ENCODE results near the gene RPTOR.

RPTOR gene

DNA sequence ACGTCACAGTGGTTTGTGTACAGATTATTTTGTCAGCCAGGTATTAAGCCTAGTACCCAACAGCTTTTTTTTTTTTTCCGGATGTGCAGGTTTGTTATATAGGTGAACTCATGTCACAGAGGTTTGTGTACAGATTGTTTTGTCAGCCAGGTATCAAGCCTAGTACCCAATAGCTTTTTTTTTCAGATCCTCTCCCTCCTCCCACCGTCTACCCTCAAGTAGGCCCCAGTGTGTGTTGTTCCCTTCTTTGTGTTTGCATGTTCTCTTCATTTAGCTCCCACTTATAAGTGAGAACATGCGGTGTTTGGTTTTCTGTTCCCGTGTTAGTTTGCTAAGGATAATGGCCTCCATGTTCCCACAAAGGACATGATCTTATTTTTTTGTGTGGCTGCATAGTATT is 19.9 kb downstream of the RPTOR start:
- DNase-seq (ENCODE audit: low read depth): no peak
- H3K4me3 ChIP-seq (ENCODE audit: low read depth, low read length): no peak overlapping the region
- TF ChIP-seq, protein P1, sequence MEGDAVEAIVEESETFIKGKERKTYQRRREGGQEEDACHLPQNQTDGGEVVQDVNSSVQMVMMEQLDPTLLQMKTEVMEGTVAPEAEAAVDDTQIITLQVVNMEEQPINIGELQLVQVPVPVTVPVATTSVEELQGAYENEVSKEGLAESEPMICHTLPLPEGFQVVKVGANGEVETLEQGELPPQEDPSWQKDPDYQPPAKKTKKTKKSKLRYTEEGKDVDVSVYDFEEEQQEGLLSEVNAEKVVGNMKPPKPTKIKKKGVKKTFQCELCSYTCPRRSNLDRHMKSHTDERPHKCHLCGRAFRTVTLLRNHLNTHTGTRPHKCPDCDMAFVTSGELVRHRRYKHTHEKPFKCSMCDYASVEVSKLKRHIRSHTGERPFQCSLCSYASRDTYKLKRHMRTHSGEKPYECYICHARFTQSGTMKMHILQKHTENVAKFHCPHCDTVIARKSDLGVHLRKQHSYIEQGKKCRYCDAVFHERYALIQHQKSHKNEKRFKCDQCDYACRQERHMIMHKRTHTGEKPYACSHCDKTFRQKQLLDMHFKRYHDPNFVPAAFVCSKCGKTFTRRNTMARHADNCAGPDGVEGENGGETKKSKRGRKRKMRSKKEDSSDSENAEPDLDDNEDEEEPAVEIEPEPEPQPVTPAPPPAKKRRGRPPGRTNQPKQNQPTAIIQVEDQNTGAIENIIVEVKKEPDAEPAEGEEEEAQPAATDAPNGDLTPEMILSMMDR (IDR thresholded peaks at IDR 0.05; ENCODE audit: low read depth, low read length, missing control alignments): no peak
- in situ Hi-C loops (cut with HindIII; ENCODE audit: low sequenced_read_pairs): no loop called here

DNA sequence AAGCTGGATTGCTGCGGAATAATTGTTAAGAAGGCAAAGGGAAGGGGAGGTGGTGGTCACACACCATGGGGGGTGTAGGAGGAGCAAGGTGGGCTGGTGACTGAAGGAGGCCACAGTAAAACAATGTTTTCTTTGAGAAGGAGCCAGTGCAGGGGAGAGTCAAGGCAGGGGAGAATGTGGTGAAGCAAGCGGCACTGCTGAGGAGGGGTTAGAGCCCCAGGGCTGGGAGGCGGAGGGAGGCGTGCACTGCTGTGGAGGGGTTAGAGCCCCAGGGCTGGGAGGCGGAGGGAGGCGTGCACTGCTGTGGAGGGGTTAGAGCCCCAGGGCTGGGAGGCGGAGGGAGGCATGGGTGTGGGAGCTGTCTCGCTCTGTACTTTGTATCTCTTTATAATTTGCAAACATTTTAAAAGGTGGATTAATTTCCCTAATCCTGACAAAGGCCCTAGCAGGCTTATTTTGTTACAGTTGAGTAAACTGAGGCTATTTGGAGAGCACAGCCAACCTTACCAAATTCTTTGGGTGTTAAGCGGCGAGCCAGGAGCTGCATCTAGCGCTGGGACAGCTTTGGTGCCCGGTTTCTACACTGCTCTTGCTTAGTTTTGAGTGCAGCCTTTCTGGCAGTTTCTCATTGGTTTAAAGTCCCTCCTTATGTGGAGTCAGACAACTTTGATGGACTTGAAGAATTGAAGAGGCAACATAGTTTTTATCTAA is 20.9 kb downstream of the RPTOR start:
- no peak overlapping the region for H3K4me3 ChIP-seq (ENCODE audit: low read depth, low read length)
- no peak for DNase-seq (ENCODE audit: low read depth)
- TF ChIP-seq, protein P1 (IDR thresholded peaks at IDR 0.05; ENCODE audit: low read depth, low read length, missing control alignments): no peak
- in situ Hi-C loops (cut with HindIII; ENCODE audit: low sequenced_read_pairs): no loop called here

DNA sequence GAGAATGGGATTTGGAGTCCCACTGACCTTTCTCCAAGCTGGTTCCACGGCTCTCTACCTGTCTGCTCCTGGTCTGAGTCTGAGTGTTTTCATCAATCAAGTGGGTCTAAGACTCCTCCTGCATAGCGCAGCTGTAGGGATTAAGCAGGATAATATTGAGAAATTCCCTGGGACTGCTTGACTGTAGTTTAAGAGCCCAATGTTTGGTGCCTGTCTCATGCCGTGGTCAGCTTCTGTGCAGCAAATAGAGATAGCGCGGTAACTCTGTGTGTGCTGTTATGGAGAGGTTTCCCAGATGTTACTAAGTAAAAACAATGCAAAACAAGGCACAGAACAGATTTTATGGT is 21.4 kb downstream of the RPTOR start:
- H3K4me3 ChIP-seq (ENCODE audit: low read depth, low read length): no peak overlapping the region
- in situ Hi-C loops (cut with HindIII; ENCODE audit: low sequenced_read_pairs): no loop called here
- TF ChIP-seq, protein P1 (IDR thresholded peaks at IDR 0.05; ENCODE audit: low read depth, low read length, missing control alignments): no peak
- no peak for DNase-seq (ENCODE audit: low read depth)

DNA sequence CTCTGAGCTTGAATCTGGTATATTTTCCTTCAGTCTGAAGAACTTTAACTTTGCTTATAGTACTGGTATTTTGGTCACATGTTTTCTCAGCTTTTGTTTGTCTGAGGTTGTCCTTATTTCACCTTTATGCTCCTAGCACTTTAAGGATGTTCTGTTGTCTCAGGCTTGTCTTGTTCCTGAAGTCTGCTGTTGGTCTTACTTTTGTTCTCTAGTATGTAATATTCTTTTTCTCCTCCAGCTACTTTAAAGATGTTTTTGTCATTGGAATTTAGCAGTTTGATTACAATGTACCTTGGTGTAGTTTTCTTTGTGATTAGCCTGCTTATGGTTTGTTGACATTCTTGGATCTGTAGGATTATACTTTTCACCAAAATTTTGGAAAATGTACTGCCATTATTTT is 23.6 kb downstream of the RPTOR start:
- in situ Hi-C loops (cut with HindIII; ENCODE audit: low sequenced_read_pairs): no loop called here

DNA sequence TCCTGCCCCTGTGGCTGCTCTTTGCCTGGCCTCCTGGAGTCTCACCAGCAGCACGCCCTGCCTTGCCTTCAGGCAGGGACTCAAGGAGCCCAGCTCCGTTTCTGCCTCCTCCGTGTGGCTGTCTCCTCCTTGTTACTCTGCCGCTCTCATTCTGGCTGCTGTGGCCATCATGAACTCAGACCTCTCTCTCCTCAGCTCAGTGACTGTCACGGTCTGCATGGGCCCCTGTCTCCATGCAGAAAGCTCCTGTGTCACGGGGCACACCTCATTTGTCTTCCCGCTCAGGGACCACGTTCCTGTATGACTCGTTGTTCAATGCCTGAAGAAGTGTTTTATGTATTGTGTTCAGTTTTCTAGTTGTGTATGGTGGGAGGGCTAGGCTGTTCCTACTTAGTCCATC is 25.3 kb downstream of the RPTOR start:
- DNase-seq (ENCODE audit: low read depth): no peak
- in situ Hi-C loops (cut with HindIII; ENCODE audit: low sequenced_read_pairs): no loop called here
- no peak overlapping the region for H3K4me3 ChIP-seq (ENCODE audit: low read depth, low read length)
- TF ChIP-seq, protein P1 (IDR thresholded peaks at IDR 0.05; ENCODE audit: low read depth, low read length, missing control alignments): no peak

More for the DNA sequence above, 23.6 kb downstream of the RPTOR start:
- no peak overlapping the region for H3K4me3 ChIP-seq (ENCODE audit: low read depth, low read length)
- TF ChIP-seq, protein P1 (IDR thresholded peaks at IDR 0.05; ENCODE audit: low read depth, low read length, missing control alignments): no peak
- no peak for DNase-seq (ENCODE audit: low read depth)

DNA sequence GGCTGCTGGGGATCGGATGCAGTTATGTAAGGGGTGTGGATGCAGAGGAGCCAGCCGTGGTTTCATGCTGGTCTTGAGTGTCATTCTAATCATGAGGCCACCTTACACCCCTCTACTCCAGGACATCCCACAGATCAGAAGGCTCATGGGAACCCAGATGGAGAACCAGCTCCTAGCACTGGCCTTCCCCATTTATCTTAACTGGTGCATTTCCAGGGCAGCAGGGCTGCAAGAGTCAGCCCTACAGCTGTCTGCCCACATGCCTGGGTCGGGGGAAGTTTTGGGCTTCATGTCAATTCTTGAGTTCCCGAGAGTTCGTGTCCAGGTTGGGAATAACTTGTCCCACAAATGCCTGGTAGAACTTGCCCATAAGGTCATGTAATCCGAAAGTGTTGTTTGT is 29.1 kb downstream of the RPTOR start:
- in situ Hi-C loops (cut with HindIII; ENCODE audit: low sequenced_read_pairs): no loop called here
- no peak overlapping the region for H3K4me3 ChIP-seq (ENCODE audit: low read depth, low read length)
- no peak for DNase-seq (ENCODE audit: low read depth)
- TF ChIP-seq, protein P1 (IDR thresholded peaks at IDR 0.05; ENCODE audit: low read depth, low read length, missing control alignments): no peak
